Transverse colon (tissue), 4 donors: ENCODE measurements around the gene MAMSTR. TPM values are rescaled to one million over a fixed set of nuclear protein-coding genes. Genes with fewer than 3 reads are reported as not detected.

Source experiments
- DNase-seq: peaks from one replicate; pipeline ENCODE4 v3.0.0-alpha.2; 2019
- H3K27ac ChIP-seq, 4 donors: fragments of 200-600 bp; sonication (generic); 2 replicates each; pipeline ENCODE4 v1.5.1; 2016 to 2018; ENCODE audit warnings: inconsistent platforms in 4 of 4
- H3K27me3 ChIP-seq: fragments of 200-600 bp; sonication (generic); 2 replicates; pipeline ENCODE4 v1.5.1; 2017; ENCODE audit warnings: inconsistent platforms
- H3K36me3 ChIP-seq, 4 donors: fragments of 200-600 bp; sonication (generic); 2 replicates each; pipeline ENCODE4 v1.5.1; 2017 to 2019; ENCODE audit warnings: inconsistent platforms in 4 of 4
- H3K4me1 ChIP-seq, 4 donors: fragments of 200-600 bp; sonication (generic); 2 replicates each; pipeline ENCODE4 v1.5.1; 2017 to 2020; ENCODE audit warnings: inconsistent platforms in 4 of 4
- H3K4me3 ChIP-seq, 4 donors: fragments of 200-600 bp; sonication (generic); 1 replicate in 1 of 4; 2 replicates in 3 of 4; pipeline versions ENCODE4 v1.5.1 to v1.6.1; 2017 to 2019; ENCODE audit warnings: inconsistent platforms in 4 of 4
- H3K9me3 ChIP-seq, 2 donors: fragments of 200-600 bp; sonication (generic); 2 replicates each; pipeline ENCODE4 v1.5.1; 2017 to 2019; ENCODE audit warnings: inconsistent platforms in 2 of 2
- EP300 ChIP-seq: sonication (generic); formaldehyde crosslinking; IDR thresholded peaks from one replicate; pipeline ENCODE4 v1.6.1; 2017; ENCODE audit warnings: antibody characterized with exemption, low read depth
- POLR2A ChIP-seq: fragments of 450-650 bp; IDR thresholded peaks from one replicate; pipeline ENCODE4 v1.6.1; 2016; ENCODE audit warnings: antibody characterized with exemption, mild to moderate bottlenecking, moderate library complexity
- POLR2AphosphoS5 ChIP-seq, 3 donors: sonication (generic); formaldehyde crosslinking; IDR thresholded peaks; one replicate each; pipeline ENCODE4 v1.6.1; 2016; ENCODE audit warnings: antibody characterized with exemption in 3 of 3
- WGBS, 2 donors: methylation state at CpG; one replicate each; pipeline ENCODE4 v1.1.5; 2018; ENCODE audit warnings: low coverage in 1 of 2; 5-methylcytosine and 5-hydroxymethylcytosine counted together
- in situ Hi-C, 4 donors: fragments of 200-750 bp; cut with MboI; loops; one replicate each; pipeline versions ENCODE4 v1.15.0 to v1.15.1; 2017; ENCODE audit warnings: low sequenced_read_pairs in 3 of 4, low pct_ligation_motif_present in 1 of 4, low pct_unique_long_range_greater_than_20kb in 1 of 4
- intact Hi-C: fragments of 100-400 bp; cut with DNase I; formaldehyde crosslinking; loops from one replicate; pipeline ENCODE4 v1.15.1; 2023; ENCODE audit warnings: low total_unique reads
- total RNA-seq, 4 donors: library from RNA; depleted of rRNA; stranded (reverse); fragments of >200 nt; gene quantifications; one replicate each; pipeline ENCODE4 v1.1.0, GENCODE V29; 2016
- TF ChIP-seq, protein P1 (sequence below), 5 experiments: fragments of 200-600 bp in 3 of 5; fragments of 450-650 bp in 2 of 5; sonication (generic) in 3 of 5; IDR thresholded peaks; 1 replicate in 2 of 5; 2 replicates in 3 of 5; pipeline ENCODE4 v1.5.1; 2016 to 2017; ENCODE audit warnings: antibody characterized with exemption in 5 of 5, inconsistent platforms in 3 of 5, mild to moderate bottlenecking in 2 of 5, moderate library complexity in 1 of 5

The MAMSTR gene
- total RNA-seq, 4 donors from 2014 or later, result 0.55 to 2.2 (median 1.6) TPM; not detected in 1

DNA sequence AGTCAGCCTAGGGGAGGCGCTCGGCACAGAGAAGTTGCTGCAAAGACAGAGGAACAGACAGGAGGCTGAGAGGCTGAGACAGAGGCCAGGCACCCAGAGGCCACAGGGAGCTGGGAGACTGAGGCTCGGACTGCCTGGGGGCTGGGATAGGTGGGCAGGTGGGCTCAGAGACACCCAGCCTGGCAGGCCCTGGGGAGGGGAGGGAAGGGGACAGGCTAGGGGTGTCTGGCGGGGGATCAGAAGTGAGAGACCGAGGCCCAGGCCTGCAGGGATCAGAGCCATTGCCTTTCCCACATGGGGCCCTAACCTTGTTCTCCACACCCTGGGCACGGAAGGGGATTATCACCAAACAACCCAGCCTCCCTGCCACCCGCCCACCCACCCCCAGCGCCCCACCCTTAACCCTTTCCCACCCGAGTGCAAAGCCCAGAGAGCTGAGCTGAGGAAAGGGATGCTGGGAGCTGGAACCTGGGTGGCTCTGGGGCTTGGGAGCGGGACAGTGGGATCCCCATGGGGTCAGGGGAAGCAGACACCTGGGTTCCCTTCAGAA is 48.0 kb downstream of the MAMSTR start:
- H3K27me3 ChIP-seq, result no peaks in the 10 kb centered on the region
- H3K9me3 ChIP-seq, result no peaks in the 10 kb centered on the region
- no peaks in the 10 kb centered on the region for H3K36me3 ChIP-seq
- WGBS, 2 donors, result 78% methylated on average over 10 of the region's 10 CpGs; no CpG with 5 or more reads in 1 of the 2 donors
- H3K27ac ChIP-seq, result no peak overlapping the region
- in situ Hi-C loops, result no loop called here
- DNase-seq, result no peak
- H3K4me3 ChIP-seq, result no peak overlapping the region
- intact Hi-C loops, result loop anchor here (10.0 kb wide), 1 partner anchor 73 kb away; the partner anchor contains the start of genes IZUMO1 and RASIP1
- peaks cover 5 to 8% (median 8%) of the 10 kb centered on the region in 4 donors for H3K4me1 ChIP-seq
- TF ChIP-seq EP300, result no peak
- TF ChIP-seq POLR2AphosphoS5 (IDR thresholded peaks at IDR 0.05), result no peak
- TF ChIP-seq, protein P1, sequence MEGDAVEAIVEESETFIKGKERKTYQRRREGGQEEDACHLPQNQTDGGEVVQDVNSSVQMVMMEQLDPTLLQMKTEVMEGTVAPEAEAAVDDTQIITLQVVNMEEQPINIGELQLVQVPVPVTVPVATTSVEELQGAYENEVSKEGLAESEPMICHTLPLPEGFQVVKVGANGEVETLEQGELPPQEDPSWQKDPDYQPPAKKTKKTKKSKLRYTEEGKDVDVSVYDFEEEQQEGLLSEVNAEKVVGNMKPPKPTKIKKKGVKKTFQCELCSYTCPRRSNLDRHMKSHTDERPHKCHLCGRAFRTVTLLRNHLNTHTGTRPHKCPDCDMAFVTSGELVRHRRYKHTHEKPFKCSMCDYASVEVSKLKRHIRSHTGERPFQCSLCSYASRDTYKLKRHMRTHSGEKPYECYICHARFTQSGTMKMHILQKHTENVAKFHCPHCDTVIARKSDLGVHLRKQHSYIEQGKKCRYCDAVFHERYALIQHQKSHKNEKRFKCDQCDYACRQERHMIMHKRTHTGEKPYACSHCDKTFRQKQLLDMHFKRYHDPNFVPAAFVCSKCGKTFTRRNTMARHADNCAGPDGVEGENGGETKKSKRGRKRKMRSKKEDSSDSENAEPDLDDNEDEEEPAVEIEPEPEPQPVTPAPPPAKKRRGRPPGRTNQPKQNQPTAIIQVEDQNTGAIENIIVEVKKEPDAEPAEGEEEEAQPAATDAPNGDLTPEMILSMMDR (IDR thresholded peaks at IDR 0.05), result no peak
- TF ChIP-seq POLR2A, result no peak

DNA sequence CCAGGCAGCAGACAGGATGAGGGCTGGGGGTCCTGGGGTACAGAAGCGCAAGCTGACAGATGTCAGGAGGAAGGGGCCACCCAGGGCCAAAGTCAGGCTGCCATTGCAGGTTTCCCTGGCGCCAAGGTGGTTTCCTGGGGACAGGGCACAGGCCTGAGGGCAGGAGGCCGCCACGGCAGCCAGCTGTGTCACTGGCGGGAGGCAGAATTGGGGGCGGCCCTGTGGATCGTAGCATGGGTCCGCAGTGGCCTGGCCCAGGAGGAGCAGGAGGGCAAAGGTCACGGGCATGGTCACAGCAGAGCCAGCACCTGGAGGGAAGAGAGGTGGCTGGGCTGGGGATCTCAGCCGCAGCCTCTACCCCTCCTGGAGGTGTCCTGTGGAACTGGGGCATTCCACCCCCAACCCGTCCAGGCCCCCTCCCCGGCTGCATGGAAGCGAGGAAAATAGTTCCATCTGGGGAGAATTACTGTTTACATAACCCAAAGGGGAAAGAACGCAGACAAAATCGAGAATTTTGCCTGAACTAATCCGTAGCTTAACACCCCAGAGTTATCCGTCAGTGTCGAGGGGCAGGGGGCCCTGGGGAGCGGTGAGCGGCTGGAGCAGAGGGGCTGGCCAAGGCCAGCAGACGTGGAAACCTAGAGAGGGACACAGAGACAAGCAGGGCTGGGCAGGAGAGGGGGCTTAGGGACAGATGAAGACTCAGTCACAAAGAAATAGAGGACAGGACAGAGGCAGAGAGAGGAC is 48.7 kb downstream of the MAMSTR start:
- no peaks in the 10 kb centered on the region for H3K9me3 ChIP-seq
- in situ Hi-C loops (no loop called here), intact Hi-C loops (loop anchor here (10.0 kb wide), 1 partner anchor 74 kb away; the partner anchor contains the start of genes IZUMO1 and RASIP1)
- H3K4me3 ChIP-seq, result no peak overlapping the region
- no peaks in the 10 kb centered on the region for H3K36me3 ChIP-seq
- TF ChIP-seq POLR2AphosphoS5 (IDR thresholded peaks at IDR 0.05), result no peak
- TF ChIP-seq, protein P1 (IDR thresholded peaks at IDR 0.05), result no peak
- TF ChIP-seq POLR2A, result no peak
- TF ChIP-seq EP300, result no peak
- WGBS, 2 donors, result 70 to 77% methylated on average over 8 to 21 of the region's 21 CpGs
- no peak for DNase-seq
- no peak overlapping the region for H3K27ac ChIP-seq
- no peaks in the 10 kb centered on the region for H3K27me3 ChIP-seq
- peaks cover 5 to 8% (median 8%) of the 10 kb centered on the region in 4 donors for H3K4me1 ChIP-seq

DNA sequence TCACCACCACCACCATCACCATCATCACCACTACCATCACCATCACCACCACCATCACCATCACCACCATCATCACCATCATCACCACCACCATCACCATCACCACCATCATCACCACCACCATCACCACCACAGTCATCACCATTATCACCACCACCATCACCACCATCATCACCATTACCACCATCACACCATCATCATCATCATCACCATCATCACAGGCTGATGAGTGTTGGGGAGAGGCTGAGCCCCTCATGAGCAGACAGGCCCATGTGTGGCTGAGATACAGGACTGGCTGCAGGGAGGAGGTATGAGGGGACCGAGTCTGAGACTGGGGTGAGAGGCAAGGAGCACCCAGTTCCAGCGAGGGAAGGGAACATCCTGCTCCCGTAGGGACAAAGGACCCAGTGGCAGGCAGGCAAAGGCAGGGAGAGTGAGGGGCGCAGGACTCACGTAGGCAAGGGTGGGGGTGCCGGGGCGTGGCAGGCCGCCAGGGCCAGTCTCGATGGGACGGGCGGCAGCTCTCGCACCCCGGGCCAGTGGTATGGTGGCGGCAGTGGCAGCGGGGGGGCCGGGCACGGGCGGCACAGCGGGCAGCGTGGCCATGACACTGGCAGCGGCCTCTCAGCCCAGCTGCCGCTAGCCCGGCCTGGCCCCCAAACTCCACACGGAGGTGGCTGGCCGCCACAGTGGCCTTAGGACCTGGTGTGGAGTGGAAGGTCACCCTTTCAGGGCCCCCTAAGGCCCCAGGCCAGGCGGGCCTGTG is 49.4 kb downstream of the MAMSTR start:
- no peak overlapping the region for H3K4me3 ChIP-seq
- no peaks in the 10 kb centered on the region for H3K9me3 ChIP-seq
- 89% methylated on average over 26 of the region's 26 CpGs; no CpG with 5 or more reads in 1 of the 2 donors for WGBS, 2 donors
- H3K27me3 ChIP-seq, result no peaks in the 10 kb centered on the region
- H3K36me3 ChIP-seq, result no peaks in the 10 kb centered on the region
- no peak for DNase-seq
- H3K4me1 ChIP-seq, result peaks cover 0 to 1% (median under 1%) of the 10 kb centered on the region in 4 donors
- intact Hi-C loops, result loop anchor here (10.0 kb wide), 1 partner anchor 75 kb away; the partner anchor contains the start of genes IZUMO1 and RASIP1
- TF ChIP-seq EP300 (no peak), POLR2AphosphoS5 (IDR thresholded peaks at IDR 0.05) (no peak), POLR2A (no peak)
- TF ChIP-seq, protein P1 (IDR thresholded peaks at IDR 0.05), result no peak
- H3K27ac ChIP-seq, result no peak overlapping the region
- in situ Hi-C loops, result no loop called here

DNA sequence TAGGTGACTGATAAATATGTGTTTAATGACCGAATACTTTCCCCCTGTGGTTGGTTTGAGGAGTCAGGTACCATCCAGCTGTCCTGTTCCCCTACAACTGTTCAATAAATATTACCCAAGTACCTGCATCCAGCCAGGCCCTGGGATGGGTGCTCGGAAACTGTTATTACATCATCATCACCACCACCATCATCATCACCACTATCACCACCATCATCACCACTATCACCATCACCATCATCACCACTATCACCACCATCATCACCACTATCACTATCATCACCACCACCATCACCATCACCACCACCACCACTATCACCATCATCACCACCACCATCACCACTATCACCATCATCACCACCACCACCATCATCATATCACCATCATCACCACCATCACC is 50.8 kb downstream of the MAMSTR start:
- DNase-seq, result no peak
- TF ChIP-seq, protein P1 (IDR thresholded peaks at IDR 0.05), result no peak
- TF ChIP-seq POLR2A (no peak), EP300 (no peak), POLR2AphosphoS5 (IDR thresholded peaks at IDR 0.05) (no peak)
- intact Hi-C loops, result no loop called here
- WGBS, 2 donors, result 93 to 100% methylated on average over 1 to 2 of the region's 2 CpGs
- H3K27me3 ChIP-seq, result no peaks in the 10 kb centered on the region
- H3K27ac ChIP-seq, result no peak overlapping the region
- H3K9me3 ChIP-seq, result no peaks in the 10 kb centered on the region
- H3K4me3 ChIP-seq, result no peak overlapping the region
- in situ Hi-C loops, result no loop called here
- H3K4me1 ChIP-seq, result no peaks in the 10 kb centered on the region
- no peaks in the 10 kb centered on the region for H3K36me3 ChIP-seq
